Natural killer cell (primary cell): ENCODE data around the gene IL36RN. TPM values are rescaled to one million over a fixed set of nuclear protein-coding genes. Genes with fewer than 3 reads are reported as not detected.

Experiments used
- total RNA-seq, 4 donors: library from RNA; stranded (reverse); fragments of 120-200 nt in 1 of 4; gene quantifications; one replicate each; pipeline versions ENCODE4 v1.2.3 to v1.2.4, GENCODE V29; 2013 to 2022

The IL36RN gene
- total RNA-seq, 3 donors from 2014 or later (not counting 1 experiment from before 2014, with no cell fraction given), result not detected

Other genes with a start within 250 kb of the IL36RN start
- 100 to 1,000 TPM in 2 of 3 donors, 10 to 100 TPM in 1; 92.6 to 250 (median 110) TPM for gene IL1B, start 222.4 kb upstream of the IL36RN start, total RNA-seq
- gene IL37, start 148.0 kb upstream of the IL36RN start, total RNA-seq, result not detected
- gene IL36G, start 81.2 kb upstream of the IL36RN start, total RNA-seq, result not detected
- gene IL36A, start 53.7 kb upstream of the IL36RN start, total RNA-seq, result not detected
- gene IL36B, start 6.3 kb upstream of the IL36RN start, total RNA-seq, result not detected
- gene IL1F10, start 8.8 kb downstream of the IL36RN start, total RNA-seq, result not detected
- 10 to 100 TPM in 1 of 3 donors, under 1 TPM in 2; 0.52 to 36.6 (median 0.91) TPM for gene IL1RN, start 68.4 kb downstream of the IL36RN start, total RNA-seq
- gene PSD4, start 114.8 kb downstream of the IL36RN start, total RNA-seq, result 100 to 1,000 TPM; 280 to 347 (median 340) TPM
- gene PAX8, start 219.7 kb downstream of the IL36RN start, total RNA-seq, result 1 to 10 TPM in 1 of 3 donors, under 1 TPM in 2; 0.57 to 1.2 (median 0.65) TPM